Parathyroid adenoma (tissue), 2 donors: ENCODE results near the gene MTMR3.

Source experiments
- H2AFZ ChIP-seq: fragments of 300-600 bp; sonication (generic); one replicate; pipeline ENCODE4 v1.7.0; 2017; ENCODE audit warnings: antibody characterized with exemption, mild to moderate bottlenecking
- H3K27ac ChIP-seq: fragments of 300-600 bp; sonication (generic); one replicate; pipeline ENCODE4 v1.7.0; 2017
- H3K27me3 ChIP-seq: fragments of 300-600 bp; sonication (generic); one replicate; pipeline ENCODE4 v1.7.0; 2017; ENCODE audit warnings: low read length; ENCODE audit not compliant: control insufficient read depth, insufficient read depth
- H3K36me3 ChIP-seq: fragments of 300-600 bp; sonication (generic); one replicate; pipeline ENCODE4 v1.7.0; 2017; ENCODE audit warnings: low read length; ENCODE audit not compliant: control insufficient read depth, insufficient read depth
- H3K4me1 ChIP-seq: fragments of 300-600 bp; sonication (generic); one replicate; pipeline ENCODE4 v1.7.0; 2017; ENCODE audit warnings: control low read depth
- H3K4me2 ChIP-seq: fragments of 300-600 bp; sonication (generic); one replicate; pipeline ENCODE4 v1.7.0; 2017; ENCODE audit warnings: low read length
- H3K4me3 ChIP-seq: fragments of 300-600 bp; sonication (generic); one replicate; pipeline ENCODE4 v1.7.0; 2017; ENCODE audit warnings: low read depth, low read length
- H3K79me2 ChIP-seq: fragments of 300-600 bp; sonication (generic); one replicate; pipeline ENCODE4 v1.7.0; 2017; ENCODE audit warnings: control low read depth
- H3K9ac ChIP-seq: fragments of 300-600 bp; sonication (generic); one replicate; pipeline ENCODE4 v1.7.0; 2017; ENCODE audit warnings: mild to moderate bottlenecking
- H3K9me3 ChIP-seq: fragments of 300-600 bp; sonication (generic); one replicate; pipeline ENCODE4 v1.7.0; 2017; ENCODE audit warnings: low read length; ENCODE audit not compliant: control insufficient read depth
- CTCF ChIP-seq: fragments of 300-600 bp; sonication (generic); IDR thresholded peaks from one replicate; pipeline ENCODE4 v1.7.0; 2017; ENCODE audit warnings: antibody characterized with exemption, mild to moderate bottlenecking
- donor health status: primary hyperparathyroidism.

The MTMR3 gene

GRCh38 chr22:29975494-29975893 is 92.5 kb downstream of the MTMR3 start:
- Histone ChIP-seq H3K36me3 (no peaks in the 10 kb centered on the region), H3K9me3 (no peaks in the 10 kb centered on the region), H3K4me2 (no peak overlapping the region), H3K4me3 (no peak overlapping the region), H3K27me3 (no peaks in the 10 kb centered on the region), H2AFZ (no peak overlapping the region), H3K4me1 (peaks cover 3% of the 10 kb centered on the region), H3K27ac (no peak overlapping the region), H3K79me2 (no peaks in the 10 kb centered on the region), H3K9ac (no peak overlapping the region)
- TF ChIP-seq CTCF, result no peak

GRCh38 chr22:29977107-29977506 is 94.1 kb downstream of the MTMR3 start:
- Histone ChIP-seq H2AFZ (no peak overlapping the region), H3K36me3 (no peaks in the 10 kb centered on the region), H3K4me1 (peaks cover 3% of the 10 kb centered on the region), H3K27me3 (no peaks in the 10 kb centered on the region), H3K79me2 (no peaks in the 10 kb centered on the region), H3K4me2 (no peak overlapping the region), H3K27ac (no peak overlapping the region), H3K9ac (no peak overlapping the region), H3K9me3 (no peaks in the 10 kb centered on the region), H3K4me3 (no peak overlapping the region)
- no peak for TF ChIP-seq CTCF

DNA sequence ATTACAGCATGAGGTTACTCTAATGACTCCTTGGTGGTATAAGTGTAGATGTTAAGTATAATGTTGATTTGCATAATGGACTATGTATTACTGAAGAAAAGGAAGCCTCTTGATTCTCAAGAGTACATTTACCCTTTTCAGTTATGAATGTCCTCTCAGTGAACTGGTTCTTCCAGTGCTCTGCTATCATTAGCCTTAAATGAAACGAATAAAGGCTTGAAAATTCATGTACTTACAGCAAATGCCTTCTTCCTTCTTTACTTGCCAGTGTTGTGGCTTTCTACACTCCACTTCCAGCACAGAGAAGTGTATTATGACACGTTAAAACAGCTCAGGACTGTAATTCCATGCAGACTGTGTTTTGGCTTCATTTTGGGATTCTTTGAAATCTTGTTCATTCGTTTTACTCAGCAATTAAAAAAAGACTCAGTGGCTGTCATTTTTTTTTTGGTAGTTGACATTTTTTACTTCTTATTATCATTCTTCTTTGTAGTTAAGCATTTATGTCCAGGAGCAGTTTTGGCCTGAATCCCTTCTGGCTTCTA is 96.9 kb downstream of the MTMR3 start:
- Histone ChIP-seq H2AFZ (no peak overlapping the region), H3K4me3 (no peak overlapping the region), H3K27ac (no peak overlapping the region), H3K27me3 (no peaks in the 10 kb centered on the region), H3K79me2 (no peaks in the 10 kb centered on the region), H3K9ac (no peak overlapping the region), H3K36me3 (no peaks in the 10 kb centered on the region), H3K4me2 (no peak overlapping the region), H3K4me1 (peaks cover 3% of the 10 kb centered on the region), H3K9me3 (no peaks in the 10 kb centered on the region)
- TF ChIP-seq CTCF, result no peak

DNA sequence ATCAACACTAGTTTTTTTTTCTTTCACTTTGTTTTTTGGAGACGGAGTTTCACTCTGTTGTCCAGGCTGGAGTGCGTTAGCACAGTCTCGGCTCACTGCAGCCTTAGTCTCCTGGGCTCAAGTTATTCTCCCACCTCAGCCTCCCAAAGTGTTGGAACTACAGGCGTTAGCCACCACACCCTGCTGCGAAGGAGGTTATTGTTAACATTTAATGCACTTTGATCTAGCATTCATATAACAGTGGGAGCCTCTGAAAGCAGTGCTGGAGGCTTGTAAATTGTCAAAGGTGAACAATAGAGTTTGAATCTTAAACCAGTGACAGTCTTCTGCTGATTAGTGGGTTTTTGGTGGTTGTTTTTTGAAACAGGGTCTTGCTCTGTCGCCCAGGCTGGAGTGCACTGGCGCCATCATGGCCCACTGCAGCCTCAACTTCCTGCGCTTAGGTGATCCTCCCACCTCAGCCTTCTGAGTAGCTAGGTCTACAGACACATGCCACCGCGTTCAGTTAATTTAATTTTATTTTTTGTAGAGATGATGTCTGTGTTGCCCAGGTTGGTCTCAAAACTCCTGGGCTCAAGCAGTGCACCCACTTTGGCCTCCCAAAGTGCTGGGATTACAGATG is 100.4 kb downstream of the MTMR3 start:
- Histone ChIP-seq H2AFZ (no peak overlapping the region), H3K4me2 (no peak overlapping the region), H3K27ac (no peak overlapping the region), H3K79me2 (no peaks in the 10 kb centered on the region), H3K9me3 (no peaks in the 10 kb centered on the region), H3K4me3 (no peak overlapping the region), H3K36me3 (no peaks in the 10 kb centered on the region), H3K9ac (no peak overlapping the region), H3K4me1 (peaks cover 3% of the 10 kb centered on the region), H3K27me3 (no peaks in the 10 kb centered on the region)
- no peak for TF ChIP-seq CTCF

- Histone ChIP-seq H2AFZ (no peak overlapping the region), H3K79me2 (no peaks in the 10 kb centered on the region), H3K4me2 (no peak overlapping the region), H3K9me3 (no peaks in the 10 kb centered on the region), H3K27ac (no peak overlapping the region), H3K36me3 (no peaks in the 10 kb centered on the region), H3K4me1 (no peaks in the 10 kb centered on the region), H3K4me3 (no peak overlapping the region), H3K9ac (no peak overlapping the region), H3K27me3 (no peaks in the 10 kb centered on the region)
- no peak for TF ChIP-seq CTCF
Measured at GRCh38 chr22:29985912-29986311, 102.9 kb downstream of the MTMR3 start.
